Fibroblast of lung (primary cell): ENCODE results near the gene FGD2. TPM values are rescaled to one million over a fixed set of nuclear protein-coding genes. Genes with fewer than 3 reads are reported as not detected.

ENCODE experiments used
- DNase-seq, 2 donors: peaks; one replicate each; pipeline versions ENCODE4 v3.0.0 to v3.0.0-alpha.2; 2010; ENCODE audit warnings: low read depth in 2 of 2
- H2AFZ ChIP-seq: 2 replicates; pipeline ENCODE4 v1.5.1; 2012; ENCODE audit warnings: low read length, control low read depth, inconsistent platforms
- H3K27ac ChIP-seq: 2 replicates; pipeline ENCODE4 v1.5.1; 2011; ENCODE audit warnings: low read length, control low read depth; ENCODE audit not compliant: insufficient read depth
- H3K27me3 ChIP-seq: 2 replicates; pipeline ENCODE4 v1.5.1; 2011; ENCODE audit warnings: mild to moderate bottlenecking, low read length; ENCODE audit not compliant: control insufficient read depth, insufficient read depth
- H3K36me3 ChIP-seq: 2 replicates; pipeline ENCODE4 v1.5.1; 2011; ENCODE audit warnings: low read length; ENCODE audit not compliant: control insufficient read depth, insufficient read depth
- H3K4me1 ChIP-seq: 2 replicates; pipeline ENCODE4 v1.5.1; 2011; ENCODE audit warnings: low read length; ENCODE audit not compliant: control insufficient read depth, insufficient read depth; ENCODE audit errors: extremely low read depth
- H3K4me2 ChIP-seq: 2 replicates; pipeline ENCODE4 v1.5.1; 2011; ENCODE audit warnings: low read length, control low read depth; ENCODE audit not compliant: insufficient read depth; ENCODE audit errors: extremely low read depth
- H3K4me3 ChIP-seq, 4 experiments: fragments of 200-600 bp in 1 of 4; sonication (generic) in 1 of 4; replicated peaks in 1 of 4; 2 replicates each; pipeline ENCODE4 v1.5.1; 2011 to 2016; ENCODE audit warnings: low read length in 4 of 4, low read depth in 3 of 4, mild to moderate bottlenecking in 3 of 4, control low read depth in 2 of 4, inconsistent platforms in 1 of 4, mixed read lengths in 1 of 4; ENCODE audit not compliant: insufficient read depth in 1 of 4; ENCODE audit errors: control extremely low read depth in 1 of 4
- H3K79me2 ChIP-seq: 2 replicates; pipeline ENCODE4 v1.5.1; 2012; ENCODE audit warnings: mild to moderate bottlenecking, low read length, inconsistent platforms; ENCODE audit not compliant: control insufficient read depth, insufficient read depth
- H3K9ac ChIP-seq: 2 replicates; pipeline ENCODE4 v1.5.1; 2011; ENCODE audit warnings: mild to moderate bottlenecking, low read length, control low read depth; ENCODE audit not compliant: insufficient read depth
- H3K9me3 ChIP-seq: 2 replicates; pipeline ENCODE4 v1.5.1; 2012; ENCODE audit warnings: low read depth, low read length; ENCODE audit not compliant: control insufficient read depth, insufficient read depth
- H4K20me1 ChIP-seq: 2 replicates; pipeline ENCODE4 v1.5.1; 2011; ENCODE audit warnings: low read length; ENCODE audit not compliant: control insufficient read depth, insufficient read depth; ENCODE audit errors: extremely low read depth
- EZH2 ChIP-seq: IDR thresholded peaks from 2 replicates; pipeline ENCODE4 v1.5.1; 2012; ENCODE audit warnings: low read length, control low read depth, mild to moderate bottlenecking; ENCODE audit errors: missing control alignments
- polyA plus RNA-seq, 2 donors: library from polyadenylated mRNA; depleted of rRNA in 1 of 2; stranded (reverse) in 1 of 2; unstranded in 1 of 2; fragments of >200 nt; gene quantifications; 2 replicates each; pipeline ENCODE4 v1.2.1, GENCODE V29; 2011 to 2012; ENCODE audit warnings: missing spikeins in 1 of 2
- total RNA-seq: library from RNA; depleted of rRNA; stranded (reverse); fragments of >200 nt; gene quantifications from 2 replicates; pipeline ENCODE4 v1.2.1, GENCODE V29; 2014
- TF ChIP-seq, protein P1 (sequence below), 2 donors: IDR thresholded peaks in 1 of 2; conservative IDR thresholded peaks in 1 of 2; 1 replicate in 1 of 2; 2 replicates in 1 of 2; pipeline ENCODE4 v1.5.1; 2011 to 2012; ENCODE audit warnings: low read length in 2 of 2, control low read depth in 1 of 2, inconsistent platforms in 1 of 2, low read depth in 1 of 2, mild to moderate bottlenecking in 1 of 2

Gene FGD2
- total and polyA plus RNA-seq, 2 donors (not counting 1 experiment from before 2014, with no cell fraction given), result not detected

DNA sequence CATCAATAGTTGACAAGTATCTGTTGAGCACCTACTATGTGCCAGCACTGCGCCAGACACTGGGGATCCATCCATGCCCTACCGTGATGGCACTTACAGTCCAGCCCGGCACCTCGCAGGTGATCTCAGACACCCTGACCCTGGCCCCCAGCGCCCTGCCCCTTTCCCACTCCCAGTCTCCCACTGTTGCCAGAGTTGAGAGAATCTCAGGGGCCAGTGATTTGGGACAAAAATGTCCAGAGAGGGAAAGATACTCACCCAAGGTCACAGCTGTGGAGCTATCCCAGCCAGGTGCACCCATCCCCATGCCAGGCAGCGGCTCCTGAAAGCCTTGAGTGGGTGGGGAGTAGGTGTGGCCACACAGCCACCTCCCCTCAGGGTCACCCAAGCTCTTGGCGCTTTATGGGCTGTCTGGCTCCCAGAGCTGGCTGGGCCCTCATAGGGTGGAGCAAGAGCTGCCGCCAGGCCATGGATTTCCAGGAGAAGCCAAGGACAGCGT lies 47.6 kb upstream of the FGD2 start:
- H3K36me3 ChIP-seq, result no peaks in the 10 kb centered on the region
- H3K4me2 ChIP-seq, result no peak overlapping the region
- H3K27ac ChIP-seq, result no peak overlapping the region
- peaks cover 2% of the 10 kb centered on the region for H3K27me3 ChIP-seq
- no peak for TF ChIP-seq EZH2
- TF ChIP-seq, protein P1, sequence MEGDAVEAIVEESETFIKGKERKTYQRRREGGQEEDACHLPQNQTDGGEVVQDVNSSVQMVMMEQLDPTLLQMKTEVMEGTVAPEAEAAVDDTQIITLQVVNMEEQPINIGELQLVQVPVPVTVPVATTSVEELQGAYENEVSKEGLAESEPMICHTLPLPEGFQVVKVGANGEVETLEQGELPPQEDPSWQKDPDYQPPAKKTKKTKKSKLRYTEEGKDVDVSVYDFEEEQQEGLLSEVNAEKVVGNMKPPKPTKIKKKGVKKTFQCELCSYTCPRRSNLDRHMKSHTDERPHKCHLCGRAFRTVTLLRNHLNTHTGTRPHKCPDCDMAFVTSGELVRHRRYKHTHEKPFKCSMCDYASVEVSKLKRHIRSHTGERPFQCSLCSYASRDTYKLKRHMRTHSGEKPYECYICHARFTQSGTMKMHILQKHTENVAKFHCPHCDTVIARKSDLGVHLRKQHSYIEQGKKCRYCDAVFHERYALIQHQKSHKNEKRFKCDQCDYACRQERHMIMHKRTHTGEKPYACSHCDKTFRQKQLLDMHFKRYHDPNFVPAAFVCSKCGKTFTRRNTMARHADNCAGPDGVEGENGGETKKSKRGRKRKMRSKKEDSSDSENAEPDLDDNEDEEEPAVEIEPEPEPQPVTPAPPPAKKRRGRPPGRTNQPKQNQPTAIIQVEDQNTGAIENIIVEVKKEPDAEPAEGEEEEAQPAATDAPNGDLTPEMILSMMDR (conservative IDR thresholded peaks at IDR 0.05 in 1 of 2, IDR thresholded peaks at IDR 0.05 in 1 of 2; ENCODE audit: low read depth in 1 of 2, low read length in 2 of 2), result no peak
- H3K79me2 ChIP-seq, result no peaks in the 10 kb centered on the region
- DNase-seq, result no peak
- no peaks in the 10 kb centered on the region for H4K20me1 ChIP-seq
- no peaks in the 10 kb centered on the region for H3K9me3 ChIP-seq
- H2AFZ ChIP-seq, result no peak overlapping the region
- no peak overlapping the region for H3K9ac ChIP-seq
- H3K4me1 ChIP-seq, result no peaks in the 10 kb centered on the region
- H3K4me3 ChIP-seq, result no peak overlapping the region

DNA sequence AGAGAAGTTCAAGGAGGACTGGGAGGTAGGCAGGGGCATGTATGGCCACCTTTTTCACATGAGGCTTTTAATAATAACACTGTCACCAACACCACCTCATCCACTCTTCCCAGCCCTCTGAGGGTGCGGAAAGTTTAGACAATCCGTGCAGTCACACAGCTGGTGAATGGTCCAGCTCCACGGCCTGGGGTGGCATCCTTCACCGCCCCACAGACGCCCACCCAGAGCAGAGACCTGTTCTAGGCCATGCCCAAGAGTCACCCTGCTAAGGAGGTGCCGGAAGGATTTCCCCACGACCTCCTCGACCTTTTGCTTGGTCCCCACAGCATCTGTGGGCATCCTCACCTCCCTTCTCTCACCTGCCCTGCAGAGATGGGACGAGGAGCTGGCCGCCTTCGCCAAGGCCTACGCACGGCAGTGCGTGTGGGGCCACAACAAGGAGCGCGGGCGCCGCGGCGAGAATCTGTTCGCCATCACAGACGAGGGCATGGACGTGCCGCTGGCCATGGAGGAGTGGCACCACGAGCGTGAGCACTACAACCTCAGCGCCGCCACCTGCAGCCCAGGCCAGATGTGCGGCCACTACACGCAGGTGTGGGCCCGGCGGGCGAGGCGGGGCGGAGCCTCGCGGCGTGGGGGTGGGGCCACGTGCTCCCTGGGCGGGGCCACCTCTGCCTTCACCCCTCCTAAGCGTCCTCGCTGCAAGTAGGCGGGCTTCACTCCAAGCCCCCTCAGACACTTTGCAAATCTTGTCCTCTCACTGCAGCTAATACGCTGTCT lies 46.5 kb upstream of the FGD2 start:
- TF ChIP-seq, protein P1 (conservative IDR thresholded peaks at IDR 0.05 in 1 of 2, IDR thresholded peaks at IDR 0.05 in 1 of 2; ENCODE audit: low read depth in 1 of 2, low read length in 2 of 2), result no peak
- no peak for TF ChIP-seq EZH2
- Histone ChIP-seq H4K20me1 (no peaks in the 10 kb centered on the region), H3K27ac (no peak overlapping the region), H3K4me2 (no peak overlapping the region), H3K9me3 (no peaks in the 10 kb centered on the region), H3K36me3 (no peaks in the 10 kb centered on the region), H3K9ac (no peak overlapping the region), H3K79me2 (no peaks in the 10 kb centered on the region), H3K4me1 (no peaks in the 10 kb centered on the region), H3K4me3 (no peak overlapping the region), H3K27me3 (peaks cover 2% of the 10 kb centered on the region), H2AFZ (no peak overlapping the region)
- no peak for DNase-seq

DNA sequence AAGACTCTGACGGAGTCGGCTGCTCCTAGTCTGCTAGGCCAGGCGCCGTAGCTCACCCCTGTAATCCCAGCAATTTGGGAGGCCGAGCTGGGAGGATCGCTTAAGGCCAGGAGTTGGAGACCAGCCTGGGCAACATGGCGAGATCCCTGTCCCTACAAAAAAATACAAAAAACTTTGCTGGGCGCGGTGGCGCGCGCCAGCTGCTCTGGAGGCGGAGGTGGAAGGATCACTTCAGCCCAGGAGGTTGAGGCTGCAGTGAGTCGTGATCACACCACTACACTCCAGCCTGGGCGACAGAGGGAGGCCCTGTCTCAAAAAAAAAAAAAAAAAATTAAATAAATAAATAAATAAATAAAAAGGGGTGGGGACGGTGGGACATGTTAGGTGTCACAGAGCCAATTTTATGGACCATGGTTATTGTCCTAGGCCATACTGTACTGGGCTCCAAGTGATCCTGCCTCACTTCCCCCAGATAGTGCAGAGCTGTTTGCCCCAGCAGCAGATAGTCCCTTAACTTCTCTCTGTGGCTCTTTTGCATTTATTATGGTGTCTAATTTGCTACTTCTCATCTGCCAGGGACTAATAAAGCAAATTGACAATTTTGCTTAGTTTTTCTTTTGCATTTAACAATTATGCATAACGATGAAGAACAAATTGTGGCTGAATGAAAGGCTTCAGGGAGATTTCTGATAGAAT lies 45.8 kb upstream of the FGD2 start:
- no peak for DNase-seq
- Histone ChIP-seq H3K27ac (no peak overlapping the region), H3K27me3 (peaks cover 2% of the 10 kb centered on the region), H3K36me3 (no peaks in the 10 kb centered on the region), H3K9ac (no peak overlapping the region), H3K4me2 (no peak overlapping the region), H2AFZ (no peak overlapping the region), H3K4me3 (no peak overlapping the region), H3K4me1 (no peaks in the 10 kb centered on the region), H3K79me2 (no peaks in the 10 kb centered on the region), H3K9me3 (no peaks in the 10 kb centered on the region), H4K20me1 (no peaks in the 10 kb centered on the region)
- TF ChIP-seq, protein P1 (conservative IDR thresholded peaks at IDR 0.05 in 1 of 2, IDR thresholded peaks at IDR 0.05 in 1 of 2; ENCODE audit: low read depth in 1 of 2, low read length in 2 of 2), result no peak
- no peak for TF ChIP-seq EZH2
